Activated CD4-positive, alpha-beta T cell treated with anti-CD3 and anti-CD28 coated beads for 36 hours (primary cell): ENCODE data around the gene DYNLT5. TPM values are rescaled to one million over a fixed set of nuclear protein-coding genes. Genes with fewer than 3 reads are reported as not detected.

Experiments used
- ATAC-seq: fragments of 200-7000 bp; cut with Tn5 transposase; one replicate; pipeline ENCODE4 v1.10.0; 2021; ENCODE audit warnings: mild to moderate bottlenecking, moderate library complexity
- CTCF ChIA-PET: fragments of 350-600 bp; sonication (Branson Sonifier 250); formaldehyde crosslinking; loops from one replicate; lab custom pipeline; 2021; ENCODE audit warnings: antibody characterized with exemption; lab: Charles Lee
- POLR2A ChIA-PET: fragments of 350-600 bp; sonication (Branson Sonifier 250); formaldehyde crosslinking; loops from one replicate; lab custom pipeline; 2021; ENCODE audit warnings: antibody characterized with exemption, inconsistent platforms; lab: Charles Lee
- DNase-seq: peaks from one replicate; pipeline ENCODE4 v3.0.0-alpha.2; 2020
- H3K27ac Mint-ChIP-seq: one replicate; pipeline ENCODE4 v1.8.0; 2021; ENCODE audit warnings: mixed read lengths
- H3K27me3 Mint-ChIP-seq: one replicate; pipeline ENCODE4 v1.8.0; 2021; ENCODE audit warnings: mixed read lengths
- H3K36me3 Mint-ChIP-seq: one replicate; pipeline ENCODE4 v1.8.0; 2021; ENCODE audit warnings: low read depth, mixed read lengths
- H3K4me1 Mint-ChIP-seq: one replicate; pipeline ENCODE4 v1.8.0; 2021; ENCODE audit warnings: mixed read lengths
- H3K4me3 Mint-ChIP-seq: one replicate; pipeline ENCODE4 v1.8.0; 2021; ENCODE audit warnings: mild to moderate bottlenecking, moderate library complexity, mixed read lengths
- H3K9me3 Mint-ChIP-seq: one replicate; pipeline ENCODE4 v1.8.0; 2021; ENCODE audit warnings: low read depth, mixed read lengths
- intact Hi-C, 2 experiments: fragments of 100-400 bp; cut with DNase I in 1 of 2; cut with micrococcal nuclease in 1 of 2; formaldehyde crosslinking; loops; one replicate each; pipeline versions ENCODE4 v1.14.2 to v1.15.1; 2022 to 2024; cut with DNase I, micrococcal nuclease
- total RNA-seq, 2 experiments: library from RNA; stranded (reverse); gene quantifications; one replicate each; pipeline ENCODE4 v1.2.3, GENCODE V29; 2021

DYNLT5 gene
- total RNA-seq, 2 experiments from 2014 or later: not detected

DNA sequence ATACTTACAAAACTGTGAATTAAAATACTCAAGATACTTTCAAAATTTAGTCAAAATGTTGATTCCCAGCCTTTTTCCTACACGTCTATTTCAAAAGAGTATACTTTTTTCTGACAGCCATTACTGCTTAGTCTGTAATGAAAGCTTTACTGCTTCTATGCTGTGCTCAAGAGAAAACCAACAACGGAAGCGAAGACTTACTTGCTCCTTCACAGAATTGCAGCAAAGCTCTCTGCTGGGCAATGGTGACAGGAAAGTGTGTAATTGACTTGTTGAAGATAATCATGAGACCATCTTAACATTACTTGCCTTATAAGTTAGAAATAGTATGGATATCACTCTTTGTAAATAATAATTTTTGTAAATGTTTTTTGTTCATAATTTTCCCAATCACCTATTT is 1.7 kb upstream of the DYNLT5 start:
- no peaks in the 10 kb centered on the region for H3K9me3 Mint-ChIP-seq
- no peak for DNase-seq
- no peak for ATAC-seq
- H3K27ac Mint-ChIP-seq: no peak overlapping the region
- peaks cover 33% of the 10 kb centered on the region for H3K27me3 Mint-ChIP-seq
- ChIA-PET POLR2A (no interaction called here), CTCF (interaction anchor here (0.9 kb wide), 1 partner anchor 76 kb away, joined by 3 read pairs; no protein-coding TSS in a partner anchor)
- no peak overlapping the region for H3K4me3 Mint-ChIP-seq
- H3K4me1 Mint-ChIP-seq: peaks cover 13% of the 10 kb centered on the region
- H3K36me3 Mint-ChIP-seq: no peaks in the 10 kb centered on the region
- intact Hi-C loops: no loop called here

GRCh38 chr1:66751160-66751559 is 1.1 kb upstream of the DYNLT5 start:
- ChIA-PET POLR2A (no interaction called here), CTCF (interaction anchor here (0.9 kb wide), 1 partner anchor 14 kb away, joined by 3 read pairs; no protein-coding TSS in a partner anchor)
- intact Hi-C loops: no loop called here
- no peaks in the 10 kb centered on the region for H3K36me3 Mint-ChIP-seq
- no peaks in the 10 kb centered on the region for H3K9me3 Mint-ChIP-seq
- H3K27me3 Mint-ChIP-seq: peaks cover 33% of the 10 kb centered on the region
- DNase-seq (no peak), ATAC-seq (no peak)
- H3K27ac Mint-ChIP-seq: no peak overlapping the region
- peaks cover 13% of the 10 kb centered on the region for H3K4me1 Mint-ChIP-seq
- H3K4me3 Mint-ChIP-seq: no peak overlapping the region

- Mint-ChIP-seq H3K27ac (no peak overlapping the region), H3K4me3 (peak overlapping the region; percentile 53), H3K4me1 (peaks cover 13% of the 10 kb centered on the region), H3K9me3 (no peaks in the 10 kb centered on the region), H3K36me3 (no peaks in the 10 kb centered on the region), H3K27me3 (peaks cover 37% of the 10 kb centered on the region)
- no peak for DNase-seq
- intact Hi-C loops: no loop called here
- POLR2A ChIA-PET: no interaction called here
- CTCF ChIA-PET: interaction anchor here (1.2 to 1.9 kb wide), 4 partner anchors 11 to 249 kb away, joined by 3 to 15 read pairs (median 5); no protein-coding TSS in a partner anchor
- no peak for ATAC-seq
Observed at GRCh38 chr1:66752671-66753371, 562 bp downstream of the DYNLT5 start.

DNA sequence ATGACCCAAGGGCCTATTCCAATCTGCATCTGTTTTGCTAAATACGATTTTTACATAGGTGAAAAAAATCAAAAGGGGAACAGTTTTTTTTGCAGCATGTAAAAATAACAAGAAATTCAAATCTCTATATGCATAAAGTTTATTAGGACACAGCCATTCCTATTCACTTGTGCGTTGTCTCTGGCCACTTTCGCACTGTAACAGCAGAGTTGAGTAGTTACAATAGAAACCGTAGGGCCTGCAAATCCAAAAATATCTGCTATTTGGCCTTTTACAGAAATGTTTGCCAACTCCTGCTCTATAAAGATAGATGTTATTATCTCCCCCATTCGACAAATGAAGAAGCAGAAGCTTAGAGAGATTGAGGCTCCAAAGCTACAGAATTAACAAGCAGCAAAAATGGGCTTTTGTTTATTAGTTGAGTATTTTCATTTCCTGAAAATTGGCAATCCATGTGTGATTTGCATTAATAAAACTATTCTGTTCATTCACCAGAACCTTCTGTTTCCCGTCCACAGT is 5.5 kb downstream of the DYNLT5 start:
- POLR2A ChIA-PET: no interaction called here
- Mint-ChIP-seq H3K9me3 (no peaks in the 10 kb centered on the region), H3K4me3 (no peak overlapping the region), H3K4me1 (peaks cover 3% of the 10 kb centered on the region), H3K36me3 (no peaks in the 10 kb centered on the region), H3K27me3 (peaks cover 15% of the 10 kb centered on the region), H3K27ac (no peak overlapping the region)
- DNase-seq (no peak), ATAC-seq (no peak)
- CTCF ChIA-PET: interaction anchor here (0.7 to 1.6 kb wide), 8 partner anchors 9 to 378 kb away, joined by 3 to 5 read pairs (median 4); no protein-coding TSS in a partner anchor
- intact Hi-C loops: no loop called here

GRCh38 chr1:66758241-66758755 is 6.0 kb downstream of the DYNLT5 start:
- intact Hi-C loops: no loop called here
- Mint-ChIP-seq H3K36me3 (no peaks in the 10 kb centered on the region), H3K4me3 (no peak overlapping the region), H3K27me3 (peaks cover 11% of the 10 kb centered on the region), H3K9me3 (no peaks in the 10 kb centered on the region), H3K4me1 (no peaks in the 10 kb centered on the region), H3K27ac (no peak overlapping the region)
- no peak for ATAC-seq
- ChIA-PET POLR2A (no interaction called here), CTCF (interaction anchor here (0.8 to 1.6 kb wide), 7 partner anchors 8 to 378 kb away, joined by 3 to 5 read pairs (median 3); no protein-coding TSS in a partner anchor)
- DNase-seq: no peak

GRCh38 chr1:66760506-66760905 is 8.2 kb downstream of the DYNLT5 start:
- Mint-ChIP-seq H3K27ac (no peak overlapping the region), H3K36me3 (no peaks in the 10 kb centered on the region), H3K9me3 (no peaks in the 10 kb centered on the region), H3K27me3 (peaks cover 9% of the 10 kb centered on the region), H3K4me1 (no peaks in the 10 kb centered on the region), H3K4me3 (no peak overlapping the region)
- ChIA-PET CTCF (no interaction called here), POLR2A (no interaction called here)
- no peak for DNase-seq
- intact Hi-C loops: loop anchor here in 1 of 2 experiments (10.0 kb wide), 1 partner anchor 574 kb away; no protein-coding TSS in a partner anchor
- ATAC-seq: no peak

- DNase-seq: no peak
- H3K4me3 Mint-ChIP-seq: no peak overlapping the region
- ChIA-PET POLR2A (no interaction called here), CTCF (interaction anchor here (0.7 kb wide), 1 partner anchor 15 kb away, joined by 3 read pairs; no protein-coding TSS in a partner anchor)
- ATAC-seq: no peak
- no peak overlapping the region for H3K27ac Mint-ChIP-seq
- H3K4me1 Mint-ChIP-seq: no peaks in the 10 kb centered on the region
- intact Hi-C loops: loop anchor here in 1 of 2 experiments (10.0 kb wide), 1 partner anchor 574 kb away; no protein-coding TSS in a partner anchor
- H3K27me3 Mint-ChIP-seq: peaks cover 7% of the 10 kb centered on the region
- no peaks in the 10 kb centered on the region for H3K9me3 Mint-ChIP-seq
- no peaks in the 10 kb centered on the region for H3K36me3 Mint-ChIP-seq
Observed at GRCh38 chr1:66761221-66761620, 9.0 kb downstream of the DYNLT5 start.

GRCh38 chr1:66764994-66765578 is 12.8 kb downstream of the DYNLT5 start:
- POLR2A ChIA-PET: interaction anchor here (0.5 kb wide), 1 partner anchor 377 kb away, joined by 4 read pairs; no protein-coding TSS in a partner anchor
- DNase-seq: peak; percentile 69
- H3K4me3 Mint-ChIP-seq: no peak overlapping the region

GRCh38 chr1:66767626-66768025 is 15.4 kb downstream of the DYNLT5 start:
- no peaks in the 10 kb centered on the region for H3K27me3 Mint-ChIP-seq
- DNase-seq: no peak
- CTCF ChIA-PET: interaction anchor here (0.6 to 6.2 kb wide), 5 partner anchors 10 to 436 kb away, joined by 3 to 40 read pairs (median 5); no protein-coding TSS in a partner anchor

More at GRCh38 chr1:66764994-66765578, 12.8 kb downstream of the DYNLT5 start:
- CTCF ChIA-PET: interaction anchor here (0.6 to 6.2 kb wide), 23 partner anchors 9 to 447 kb away, joined by 3 to 40 read pairs (median 4); partner anchors contain the start of genes DNAI4 and MIER1
- Mint-ChIP-seq H3K27ac (no peak overlapping the region), H3K9me3 (no peaks in the 10 kb centered on the region), H3K27me3 (no peaks in the 10 kb centered on the region), H3K36me3 (no peaks in the 10 kb centered on the region), H3K4me1 (peaks cover 22% of the 10 kb centered on the region)
- peak; percentile 62 for ATAC-seq
- intact Hi-C loops: loop anchor here (1.0 to 10.0 kb wide), 8 partner anchors 28 to 736 kb away; partner anchors contain the start of gene SLC35D1 (in 1 of the 2)

DNA sequence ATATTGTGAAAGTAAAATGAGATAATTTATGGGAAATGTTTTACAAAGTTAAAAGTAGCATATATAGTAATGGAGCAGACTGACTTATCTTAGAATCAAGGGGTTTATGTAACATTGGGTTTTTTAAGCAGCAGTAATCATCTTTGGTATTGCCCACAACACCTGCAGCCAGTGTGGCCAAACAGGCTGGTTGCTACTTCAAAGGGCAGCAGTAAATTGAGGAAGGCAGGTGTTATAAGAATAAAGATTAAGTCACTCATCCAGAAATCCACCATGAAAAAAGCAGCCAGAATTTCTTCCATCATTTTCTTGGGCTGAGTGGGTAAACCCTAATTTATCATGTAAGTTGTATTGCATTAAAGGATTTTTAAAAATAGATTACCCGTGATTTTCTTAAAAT is 16.7 kb downstream of the DYNLT5 start:
- Mint-ChIP-seq H3K4me1 (peaks cover 34% of the 10 kb centered on the region), H3K27me3 (no peaks in the 10 kb centered on the region), H3K4me3 (peak overlapping the region; percentile 51), H3K27ac (peak overlapping the region; percentile 43), H3K9me3 (no peaks in the 10 kb centered on the region), H3K36me3 (no peaks in the 10 kb centered on the region)
- intact Hi-C loops: loop anchor here (2.0 to 10.0 kb wide), 4 partner anchors 156 to 566 kb away; partner anchors contain the start of genes DNAI4 (in 1 of the 2), MIER1 (in 1 of the 2) and SLC35D1 (in 1 of the 2)
- POLR2A ChIA-PET: no interaction called here
- DNase-seq: no peak
- ATAC-seq: no peak
- CTCF ChIA-PET: interaction anchor here (0.8 to 1.7 kb wide), 3 partner anchors 9 to 213 kb away, joined by 3 to 4 read pairs (median 3); no protein-coding TSS in a partner anchor

More at GRCh38 chr1:66767626-66768025, 15.4 kb downstream of the DYNLT5 start:
- H3K9me3 Mint-ChIP-seq: no peaks in the 10 kb centered on the region
- POLR2A ChIA-PET: no interaction called here
- ATAC-seq: no peak
- H3K4me3 Mint-ChIP-seq: no peak overlapping the region
- no peaks in the 10 kb centered on the region for H3K36me3 Mint-ChIP-seq
- no peak overlapping the region for H3K27ac Mint-ChIP-seq
- H3K4me1 Mint-ChIP-seq: peaks cover 34% of the 10 kb centered on the region
- intact Hi-C loops: loop anchor here (2.0 to 10.0 kb wide), 5 partner anchors 157 to 567 kb away; partner anchors contain the start of genes DNAI4 (in 1 of the 2), MIER1 (in 1 of the 2) and SLC35D1 (in 1 of the 2)
